Naive thymus-derived CD4-positive, alpha-beta T cell (primary cell): Measurements from ENCODE around the gene ST6GALNAC4. TPM values are rescaled to one million over a fixed set of nuclear protein-coding genes. Genes with fewer than 3 reads are reported as not detected.
"Not testable (repeated sequence)": the region's sequence is repeated elsewhere in the genome, so short reads cannot be mapped to it uniquely, and the experiment has no call there.

Experiments used
- ATAC-seq: fragments of 150-1000 bp; cut with Tn5 transposase; 2 replicates; pipeline ENCODE4 v1.10.0; 2021; ENCODE audit warnings: mild to moderate bottlenecking, moderate library complexity
- CTCF ChIA-PET: fragments of 350-600 bp; sonication (Branson Sonifier 250); formaldehyde crosslinking; loops from one replicate; lab custom pipeline; 2021; ENCODE audit warnings: antibody characterized with exemption; lab: Charles Lee
- POLR2A ChIA-PET: fragments of 350-600 bp; sonication (Branson Sonifier 250); formaldehyde crosslinking; loops from one replicate; lab custom pipeline; 2021; ENCODE audit warnings: antibody characterized with exemption, inconsistent platforms; lab: Charles Lee
- DNase-seq, 9 donors: peaks; one replicate each; pipeline versions ENCODE4 v3.0.0 to v3.0.0-alpha.2; 2020 to 2022; ENCODE audit warnings: mixed read lengths in 1 of 9
- H3K27ac ChIP-seq: one replicate; pipeline ENCODE4 v1.7.0; 2013; ENCODE audit warnings: mild to moderate bottlenecking, low read depth, low read length, moderate library complexity
- H3K27me3 ChIP-seq, 2 donors: one replicate each; pipeline ENCODE4 v1.7.0; 2013; ENCODE audit warnings: low read length in 2 of 2, mild to moderate bottlenecking in 2 of 2, moderate library complexity in 2 of 2; ENCODE audit not compliant: control insufficient read depth in 2 of 2, insufficient read depth in 2 of 2
- H3K36me3 ChIP-seq, 3 experiments: 1 replicate in 2 of 3; 2 replicates in 1 of 3; pipeline ENCODE4 v1.7.0; 2013; ENCODE audit warnings: low read length in 3 of 3, mild to moderate bottlenecking in 3 of 3, moderate library complexity in 1 of 3; ENCODE audit not compliant: insufficient read depth in 3 of 3, control insufficient read depth in 2 of 3
- H3K4me1 ChIP-seq, 2 donors: one replicate each; pipeline ENCODE4 v1.7.0; 2013; ENCODE audit warnings: low read length in 2 of 2, mild to moderate bottlenecking in 2 of 2, moderate library complexity in 1 of 2; ENCODE audit not compliant: control insufficient read depth in 2 of 2, insufficient read depth in 2 of 2
- H3K4me3 ChIP-seq: 2 replicates; pipeline ENCODE4 v1.7.0; 2013; ENCODE audit warnings: mild to moderate bottlenecking, low read length
- H3K9me3 ChIP-seq, 3 experiments: 1 replicate in 2 of 3; 2 replicates in 1 of 3; pipeline ENCODE4 v1.7.0; 2013; ENCODE audit warnings: low read length in 3 of 3; ENCODE audit not compliant: control insufficient read depth in 2 of 3
- H3K27ac Mint-ChIP-seq, 9 donors: one replicate each; pipeline ENCODE4 v1.8.0; 2020 to 2022; ENCODE audit warnings: mixed read lengths in 9 of 9, mild to moderate bottlenecking in 8 of 9, moderate library complexity in 5 of 9, inconsistent platforms in 2 of 9
- H3K27me3 Mint-ChIP-seq, 5 donors: one replicate each; pipeline ENCODE4 v1.8.0; 2021 to 2022; ENCODE audit warnings: mixed read lengths in 5 of 5, mild to moderate bottlenecking in 1 of 5
- H3K36me3 Mint-ChIP-seq, 5 donors: one replicate each; pipeline ENCODE4 v1.8.0; 2020 to 2022; ENCODE audit warnings: mixed read lengths in 5 of 5, mild to moderate bottlenecking in 3 of 5, inconsistent platforms in 1 of 5
- H3K4me1 Mint-ChIP-seq, 7 donors: one replicate each; pipeline ENCODE4 v1.8.0; 2020 to 2022; ENCODE audit warnings: mixed read lengths in 7 of 7, mild to moderate bottlenecking in 3 of 7, inconsistent platforms in 1 of 7
- H3K4me3 Mint-ChIP-seq, 10 donors: one replicate each; pipeline ENCODE4 v1.8.0; 2020 to 2022; ENCODE audit warnings: mild to moderate bottlenecking in 10 of 10, mixed read lengths in 10 of 10, moderate library complexity in 6 of 10, inconsistent platforms in 2 of 10
- H3K9me3 Mint-ChIP-seq, 11 donors: one replicate each; pipeline ENCODE4 v1.8.0; 2020 to 2022; ENCODE audit warnings: mixed read lengths in 11 of 11, mild to moderate bottlenecking in 4 of 11, inconsistent platforms in 1 of 11, moderate library complexity in 1 of 11
- intact Hi-C, 2 donors: fragments of 100-400 bp; cut with micrococcal nuclease; formaldehyde crosslinking; loops; one replicate each; pipeline ENCODE4 v1.15.1; 2023
- polyA plus RNA-seq, 2 donors: library from polyadenylated mRNA; unstranded; fragments of 300-500 nt; fragmentation: Illumina TruSeq; gene quantifications; one replicate each; pipeline ENCODE4 v1.2.3, GENCODE V29; 2021
- total RNA-seq, 6 experiments: library from RNA in 5 of 6; stranded (reverse) in 5 of 6; gene quantifications; 1 replicate in 5 of 6; 2 replicates in 1 of 6; pipeline ENCODE4 v1.2.3 and lab custom pipeline; 2021 to 2026

Gene ST6GALNAC4
- total and polyA plus RNA-seq, 7 experiments from 2014 or later = 20.0 to 51.0 (median 31.2) TPM

GRCh38 chr9:127884427-127884911 is 32.4 kb downstream of the ST6GALNAC4 start:
- Histone ChIP-seq H3K36me3 (peaks cover 7 to 48% (median 13%) of the 10 kb centered on the region in 3 experiments), H3K4me3 (no peak overlapping the region), H3K27ac (no peak overlapping the region), H3K4me1 (no peaks in the 10 kb centered on the region), H3K9me3 (no peaks in the 10 kb centered on the region), H3K27me3 (no peaks in the 10 kb centered on the region)
- ATAC-seq (peak; percentile 38), DNase-seq (peak in 1 of 9 donors; percentile 1)
- Mint-ChIP-seq H3K36me3 (peaks cover 0 to 32% (median 4%) of the 10 kb centered on the region in 5 donors), H3K9me3 (no peaks in the 10 kb centered on the region), H3K4me1 (peaks cover 0 to 19% (median 14%) of the 10 kb centered on the region in 7 donors), H3K27me3 (no peaks in the 10 kb centered on the region), H3K27ac (peak overlapping the region in 5 of 9 donors; percentile 40 to 81 (median 52)), H3K4me3 (peak overlapping the region in 1 of 10 donors; percentile 22)
- intact Hi-C loops = loop anchor here in 1 of 2 donors (5.0 kb wide), 1 partner anchor 33 kb away; the partner anchor contains the start of gene ST6GALNAC4
- ChIA-PET POLR2A (interaction anchor here (0.6 kb wide), 1 partner anchor 324 kb away, joined by 3 read pairs; no protein-coding TSS in a partner anchor), CTCF (interaction anchor here (1.1 to 1.4 kb wide), 2 partner anchors 22 to 26 kb away, joined by 3 read pairs; no protein-coding TSS in a partner anchor)

DNA sequence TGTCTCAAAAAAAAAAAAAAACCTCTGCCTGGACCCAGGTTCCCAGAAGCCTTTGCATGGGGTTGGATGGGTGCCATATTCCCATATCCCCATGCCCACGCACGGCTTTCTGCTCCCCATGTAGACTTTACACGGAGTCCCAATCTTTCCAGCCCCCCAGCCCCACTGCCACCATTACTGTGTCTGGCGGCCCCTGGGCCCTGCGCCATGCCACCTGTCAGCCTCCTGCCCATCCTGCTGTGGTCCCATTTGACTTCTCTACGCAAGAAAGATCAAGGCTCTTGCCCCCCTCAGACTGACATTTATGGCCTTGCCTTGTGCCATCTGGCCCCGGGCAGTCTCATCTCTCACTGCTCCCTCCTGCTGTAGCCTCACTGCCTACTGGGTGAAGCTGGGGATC is 32.9 kb downstream of the ST6GALNAC4 start:
- Histone ChIP-seq H3K4me3 (no peak overlapping the region), H3K9me3 (no peaks in the 10 kb centered on the region), H3K27me3 (no peaks in the 10 kb centered on the region), H3K27ac (no peak overlapping the region), H3K4me1 (no peaks in the 10 kb centered on the region), H3K36me3 (peaks cover 7 to 44% (median 13%) of the 10 kb centered on the region in 3 experiments)
- Mint-ChIP-seq H3K9me3 (no peaks in the 10 kb centered on the region), H3K4me1 (peaks cover 0 to 20% (median 14%) of the 10 kb centered on the region in 7 donors), H3K27me3 (no peaks in the 10 kb centered on the region), H3K27ac (peak overlapping the region in 6 of 9 donors; percentile 4 to 82 (median 58)), H3K36me3 (peaks cover 1 to 34% (median 4%) of the 10 kb centered on the region in 5 donors), H3K4me3 (no peak overlapping the region)
- ATAC-seq (no peak), DNase-seq (no peak)
- CTCF ChIA-PET = interaction anchor here (1.1 kb wide), 1 partner anchor 23 kb away, joined by 3 read pairs; no protein-coding TSS in a partner anchor
- intact Hi-C loops = loop anchor here in 1 of 2 donors (5.0 kb wide), 1 partner anchor 33 kb away; the partner anchor contains the start of gene ST6GALNAC4
- POLR2A ChIA-PET = no interaction called here

GRCh38 chr9:127881715-127882114 is 35.1 kb downstream of the ST6GALNAC4 start:
- Mint-ChIP-seq H3K27ac (peak overlapping the region in 1 of 9 donors; percentile 62), H3K4me1 (peaks cover 4 to 24% (median 14%) of the 10 kb centered on the region in 7 donors), H3K36me3 (peaks cover 0 to 30% (median 9%) of the 10 kb centered on the region in 5 donors)
- ATAC-seq, H3K27ac ChIP-seq, H3K4me1 ChIP-seq, H3K9me3 Mint-ChIP-seq, H3K4me3 Mint-ChIP-seq, H3K9me3 ChIP-seq, DNase-seq, H3K27me3 Mint-ChIP-seq, H3K4me3 ChIP-seq, H3K27me3 ChIP-seq: not testable (repeated sequence)
- intact Hi-C loops = loop anchor here in 1 of 2 donors (5.0 kb wide), 1 partner anchor 36 kb away; the partner anchor contains the start of gene ST6GALNAC4
- H3K36me3 ChIP-seq = peaks cover 0 to 25% (median 11%) of the 10 kb centered on the region in 3 experiments
- POLR2A ChIA-PET = interaction anchor here (0.9 to 1.7 kb wide), 4 partner anchors 8 to 22 kb away, joined by 3 to 5 read pairs (median 4); no protein-coding TSS in a partner anchor
- CTCF ChIA-PET = interaction anchor here (0.8 to 2.1 kb wide), 4 partner anchors 14 to 186 kb away, joined by 3 to 12 read pairs (median 4); partner anchors contain the start of gene SLC25A25

GRCh38 chr9:127880143-127880542 is 36.7 kb downstream of the ST6GALNAC4 start:
- ChIA-PET CTCF (no interaction called here), POLR2A (no interaction called here)
- no peak overlapping the region for H3K27ac ChIP-seq
- no peaks in the 10 kb centered on the region for H3K9me3 Mint-ChIP-seq
- H3K9me3 ChIP-seq = no peaks in the 10 kb centered on the region
- DNase-seq (no peak), ATAC-seq (no peak)
- H3K36me3 ChIP-seq = peaks cover 0 to 9% (median 0%) of the 10 kb centered on the region in 3 experiments
- no peak overlapping the region for H3K27ac Mint-ChIP-seq
- H3K36me3 Mint-ChIP-seq = peaks cover 0 to 21% (median 9%) of the 10 kb centered on the region in 5 donors
- H3K4me1 ChIP-seq = no peaks in the 10 kb centered on the region
- H3K27me3 ChIP-seq = peaks cover 0 to 4% of the 10 kb centered on the region in 2 donors
- H3K27me3 Mint-ChIP-seq = peaks cover 0 to 8% (median 0%) of the 10 kb centered on the region in 5 donors
- H3K4me3 Mint-ChIP-seq = no peak overlapping the region
- H3K4me3 ChIP-seq = no peak overlapping the region
- peaks cover 4 to 20% (median 14%) of the 10 kb centered on the region in 7 donors for H3K4me1 Mint-ChIP-seq
- intact Hi-C loops = loop anchor here in 1 of 2 donors (5.0 kb wide), 1 partner anchor 37 kb away; the partner anchor contains the start of gene ST6GALNAC4

- Mint-ChIP-seq H3K27me3 (peaks cover 0 to 8% (median 0%) of the 10 kb centered on the region in 5 donors), H3K4me1 (peaks cover under 1 to 13% (median 9%) of the 10 kb centered on the region in 7 donors), H3K9me3 (no peaks in the 10 kb centered on the region), H3K4me3 (no peak overlapping the region), H3K36me3 (peaks cover 0 to 12% (median 9%) of the 10 kb centered on the region in 5 donors), H3K27ac (peak overlapping the region in 1 of 9 donors; percentile 31)
- Histone ChIP-seq H3K4me1 (no peaks in the 10 kb centered on the region), H3K9me3 (no peaks in the 10 kb centered on the region), H3K27ac (no peak overlapping the region), H3K4me3 (no peak overlapping the region), H3K27me3 (peaks cover 0 to 4% of the 10 kb centered on the region in 2 donors), H3K36me3 (no peaks in the 10 kb centered on the region)
- CTCF ChIA-PET = no interaction called here
- POLR2A ChIA-PET = interaction anchor here (2.8 kb wide), 1 partner anchor 42 kb away, joined by 7 read pairs; no protein-coding TSS in a partner anchor
- intact Hi-C loops = no loop called here
- no peak for ATAC-seq
- DNase-seq = no peak
Observed at GRCh38 chr9:127878652-127879390, 38.0 kb downstream of the ST6GALNAC4 start.

DNA sequence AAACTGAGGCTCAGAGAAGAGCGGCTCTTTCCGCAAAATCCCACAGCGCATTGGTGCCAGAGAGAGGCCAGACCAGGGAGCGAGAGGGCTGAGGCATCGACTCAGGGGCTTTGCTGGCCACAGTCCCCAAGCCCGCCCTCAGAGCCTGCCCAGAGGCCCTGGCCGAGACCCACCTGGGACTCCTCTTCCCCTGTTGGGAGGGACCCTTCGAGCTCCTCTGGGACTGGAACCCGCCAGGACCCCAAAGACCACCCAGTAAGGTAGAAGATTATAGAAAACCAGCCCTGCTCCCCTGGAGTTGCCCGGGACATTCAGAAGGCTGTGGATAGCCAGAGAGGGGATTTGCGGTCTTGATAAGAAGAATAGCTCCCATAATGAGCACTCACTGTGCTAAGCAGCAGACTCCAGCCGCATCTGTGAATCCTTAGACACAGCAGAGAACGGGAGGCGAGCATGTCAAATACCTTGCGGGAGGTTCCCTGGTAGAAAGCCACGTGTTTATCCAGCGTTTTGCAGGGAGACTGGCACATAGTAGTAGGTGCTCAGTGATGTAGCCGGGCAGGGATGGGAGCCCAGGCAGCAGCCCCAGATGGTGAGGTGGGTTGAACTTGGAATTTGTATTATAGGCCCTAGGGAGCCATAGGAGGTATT is 38.7 kb downstream of the ST6GALNAC4 start:
- Histone ChIP-seq H3K36me3 (no peaks in the 10 kb centered on the region), H3K4me1 (no peaks in the 10 kb centered on the region), H3K4me3 (no peak overlapping the region), H3K27ac (no peak overlapping the region), H3K9me3 (no peaks in the 10 kb centered on the region), H3K27me3 (peaks cover 0 to 4% of the 10 kb centered on the region in 2 donors)
- intact Hi-C loops = no loop called here
- Mint-ChIP-seq H3K27ac (peak overlapping the region in 2 of 9 donors; percentile 31 to 50), H3K4me3 (peak overlapping the region in 4 of 10 donors; percentile 34 to 64 (median 42)), H3K4me1 (peaks cover 0 to 11% (median 9%) of the 10 kb centered on the region in 7 donors), H3K27me3 (peaks cover 0 to 8% (median 0%) of the 10 kb centered on the region in 5 donors), H3K9me3 (no peaks in the 10 kb centered on the region), H3K36me3 (peaks cover 0 to 11% (median 9%) of the 10 kb centered on the region in 5 donors)
- ATAC-seq (no peak), DNase-seq (no peak)
- CTCF ChIA-PET = no interaction called here
- POLR2A ChIA-PET = interaction anchor here (2.8 kb wide), 1 partner anchor 43 kb away, joined by 7 read pairs; no protein-coding TSS in a partner anchor
